Ascending aorta (tissue), 2 donors: ENCODE data around the gene MCCD1. TPM values are rescaled to one million over a fixed set of nuclear protein-coding genes. Genes with fewer than 3 reads are reported as not detected.

Experiments
- DNase-seq, 2 donors: peaks; one replicate each; pipeline ENCODE4 v3.0.0-alpha.2; 2019; ENCODE audit warnings: low spot score in 2 of 2
- H3K27ac ChIP-seq, 2 donors: fragments of 200-600 bp; sonication (generic); one replicate each; pipeline ENCODE4 v1.5.1; 2016 to 2017; ENCODE audit warnings: mild to moderate bottlenecking in 1 of 2
- H3K27me3 ChIP-seq: fragments of 200-600 bp; sonication (generic); one replicate; pipeline ENCODE4 v1.5.1; 2017
- H3K36me3 ChIP-seq, 2 donors: fragments of 200-600 bp; sonication (generic); one replicate each; pipeline ENCODE4 v1.5.1; 2016
- H3K4me1 ChIP-seq, 2 donors: fragments of 200-600 bp; sonication (generic); one replicate each; pipeline ENCODE4 v1.5.1; 2016 to 2017; ENCODE audit warnings: mild to moderate bottlenecking in 1 of 2
- H3K4me3 ChIP-seq, 2 donors: fragments of 200-600 bp; sonication (generic); one replicate each; pipeline ENCODE4 v1.5.1; 2016 to 2017; ENCODE audit warnings: mild to moderate bottlenecking in 1 of 2
- H3K9me3 ChIP-seq, 2 donors: fragments of 200-600 bp; sonication (generic); one replicate each; pipeline ENCODE4 v1.5.1; 2016
- intact Hi-C: fragments of 100-400 bp; cut with DNase I; formaldehyde crosslinking; loops from one replicate; pipeline ENCODE4 v1.15.1; 2023
- total RNA-seq: library from RNA; depleted of rRNA; stranded (reverse); fragments of >200 nt; gene quantifications from one replicate; pipeline ENCODE4 v1.1.0, GENCODE V29; 2016
- TF ChIP-seq, protein P1 (sequence below), 3 experiments: fragments of 200-600 bp in 2 of 3; fragments of 450-650 bp in 1 of 3; sonication (generic) in 2 of 3; IDR thresholded peaks; one replicate each; pipeline ENCODE4 v1.5.1; 2016 to 2019; ENCODE audit warnings: antibody characterized with exemption in 3 of 3, mild to moderate bottlenecking in 1 of 3, moderate library complexity in 1 of 3

MCCD1 gene
- total RNA-seq, 1 donor from 2014 or later = not detected

DNA sequence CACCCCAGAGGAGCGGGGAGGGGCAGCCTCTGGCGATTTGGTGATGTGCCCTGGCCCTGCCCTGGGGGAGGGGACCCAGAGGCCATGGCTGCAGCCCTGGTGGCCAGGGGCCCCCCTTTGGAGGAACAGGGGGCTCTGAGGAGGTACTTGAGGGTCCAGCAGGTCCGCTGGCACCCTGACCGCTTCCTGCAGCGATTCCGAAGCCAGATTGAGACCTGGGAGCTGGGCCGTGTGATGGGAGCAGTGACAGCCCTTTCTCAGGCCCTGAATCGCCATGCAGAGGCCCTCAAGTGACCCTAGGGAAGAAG, 29.5 kb downstream of the MCCD1 start:
- Histone ChIP-seq H3K4me3 (no peak overlapping the region), H3K27ac (no peak overlapping the region), H3K36me3 (peaks cover 17 to 33% of the 10 kb centered on the region in 2 donors), H3K4me1 (peaks cover 4 to 6% of the 10 kb centered on the region in 2 donors), H3K27me3 (no peaks in the 10 kb centered on the region), H3K9me3 (no peaks in the 10 kb centered on the region)
- TF ChIP-seq, protein P1, sequence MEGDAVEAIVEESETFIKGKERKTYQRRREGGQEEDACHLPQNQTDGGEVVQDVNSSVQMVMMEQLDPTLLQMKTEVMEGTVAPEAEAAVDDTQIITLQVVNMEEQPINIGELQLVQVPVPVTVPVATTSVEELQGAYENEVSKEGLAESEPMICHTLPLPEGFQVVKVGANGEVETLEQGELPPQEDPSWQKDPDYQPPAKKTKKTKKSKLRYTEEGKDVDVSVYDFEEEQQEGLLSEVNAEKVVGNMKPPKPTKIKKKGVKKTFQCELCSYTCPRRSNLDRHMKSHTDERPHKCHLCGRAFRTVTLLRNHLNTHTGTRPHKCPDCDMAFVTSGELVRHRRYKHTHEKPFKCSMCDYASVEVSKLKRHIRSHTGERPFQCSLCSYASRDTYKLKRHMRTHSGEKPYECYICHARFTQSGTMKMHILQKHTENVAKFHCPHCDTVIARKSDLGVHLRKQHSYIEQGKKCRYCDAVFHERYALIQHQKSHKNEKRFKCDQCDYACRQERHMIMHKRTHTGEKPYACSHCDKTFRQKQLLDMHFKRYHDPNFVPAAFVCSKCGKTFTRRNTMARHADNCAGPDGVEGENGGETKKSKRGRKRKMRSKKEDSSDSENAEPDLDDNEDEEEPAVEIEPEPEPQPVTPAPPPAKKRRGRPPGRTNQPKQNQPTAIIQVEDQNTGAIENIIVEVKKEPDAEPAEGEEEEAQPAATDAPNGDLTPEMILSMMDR (IDR thresholded peaks at IDR 0.05) = no peak
- no peak for DNase-seq
- intact Hi-C loops = no loop called here

DNA sequence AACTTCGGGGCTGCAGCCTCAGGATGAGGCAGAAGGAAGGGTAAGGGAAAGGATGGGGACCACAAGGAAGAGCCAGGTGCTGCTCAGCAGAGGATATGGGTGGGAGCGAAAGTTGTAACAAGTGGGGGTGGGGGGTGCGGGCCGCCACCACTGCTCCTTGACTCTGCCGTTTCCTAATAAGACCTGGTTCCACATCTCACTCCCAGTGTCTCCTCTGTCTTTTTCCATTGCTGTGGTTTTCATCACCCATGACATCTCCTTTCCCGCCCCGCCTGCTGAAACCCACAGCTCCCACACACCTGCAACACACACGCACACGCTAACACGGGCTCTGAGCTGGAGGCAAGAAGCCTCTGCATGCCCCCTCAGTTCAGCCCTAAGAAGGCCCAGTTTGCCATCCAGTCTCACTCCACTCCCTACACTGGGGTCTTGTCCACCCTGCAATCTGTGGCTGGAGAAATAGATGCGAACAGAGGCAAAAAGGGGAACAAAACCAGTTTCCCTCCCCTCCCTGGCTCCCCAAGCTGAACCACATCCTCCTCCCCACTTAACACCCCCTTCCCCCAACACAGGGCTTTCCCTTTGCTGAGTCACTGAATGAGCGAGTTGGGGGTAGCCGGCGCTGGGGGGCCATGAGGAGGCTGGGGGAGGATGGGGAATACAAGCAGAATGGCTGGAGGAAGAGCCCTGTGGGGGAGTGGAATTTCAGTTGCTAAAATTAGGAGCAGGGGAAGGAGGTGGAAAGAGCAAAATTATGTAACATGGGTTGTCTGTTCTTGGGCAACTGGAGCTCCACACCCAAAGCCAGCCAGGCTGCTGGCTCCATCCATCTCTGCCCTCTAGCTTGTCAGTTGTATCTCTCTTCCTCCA, 30.1 kb downstream of the MCCD1 start:
- Histone ChIP-seq H3K27ac (peak overlapping the region in 1 of 2 donors; percentile 54), H3K4me3 (no peak overlapping the region), H3K36me3 (peaks cover 17 to 33% of the 10 kb centered on the region in 2 donors), H3K9me3 (no peaks in the 10 kb centered on the region), H3K27me3 (no peaks in the 10 kb centered on the region), H3K4me1 (peaks cover 4 to 6% of the 10 kb centered on the region in 2 donors)
- DNase-seq = no peak
- TF ChIP-seq, protein P1 (IDR thresholded peaks at IDR 0.05) = no peak
- intact Hi-C loops = no loop called here

DNA sequence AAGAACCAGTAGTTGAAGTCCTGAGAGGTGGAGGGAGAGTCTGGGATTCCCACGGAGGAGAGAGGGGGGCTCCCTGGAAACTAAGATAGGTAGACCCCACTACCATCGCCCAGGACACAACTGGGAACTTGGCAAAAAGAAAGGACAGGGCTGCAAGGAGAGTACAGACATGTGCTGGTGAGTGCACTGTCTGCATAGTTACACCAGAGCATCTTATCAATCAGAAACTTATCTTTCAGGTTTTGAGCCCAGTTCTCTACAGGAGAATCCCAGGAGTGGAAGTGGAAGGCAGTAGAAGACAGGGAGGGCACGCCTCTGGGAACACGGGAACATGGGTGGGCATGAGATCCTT, 30.8 kb downstream of the MCCD1 start:
- no peak overlapping the region for H3K4me3 ChIP-seq
- TF ChIP-seq, protein P1 (IDR thresholded peaks at IDR 0.05) = no peak
- intact Hi-C loops = no loop called here
- no peak for DNase-seq
- H3K4me1 ChIP-seq = peaks cover 4 to 6% of the 10 kb centered on the region in 2 donors
- no peaks in the 10 kb centered on the region for H3K27me3 ChIP-seq
- H3K36me3 ChIP-seq = peaks cover 17 to 33% of the 10 kb centered on the region in 2 donors
- peak overlapping the region; percentile 54 to 66 for H3K27ac ChIP-seq
- no peaks in the 10 kb centered on the region for H3K9me3 ChIP-seq

DNA sequence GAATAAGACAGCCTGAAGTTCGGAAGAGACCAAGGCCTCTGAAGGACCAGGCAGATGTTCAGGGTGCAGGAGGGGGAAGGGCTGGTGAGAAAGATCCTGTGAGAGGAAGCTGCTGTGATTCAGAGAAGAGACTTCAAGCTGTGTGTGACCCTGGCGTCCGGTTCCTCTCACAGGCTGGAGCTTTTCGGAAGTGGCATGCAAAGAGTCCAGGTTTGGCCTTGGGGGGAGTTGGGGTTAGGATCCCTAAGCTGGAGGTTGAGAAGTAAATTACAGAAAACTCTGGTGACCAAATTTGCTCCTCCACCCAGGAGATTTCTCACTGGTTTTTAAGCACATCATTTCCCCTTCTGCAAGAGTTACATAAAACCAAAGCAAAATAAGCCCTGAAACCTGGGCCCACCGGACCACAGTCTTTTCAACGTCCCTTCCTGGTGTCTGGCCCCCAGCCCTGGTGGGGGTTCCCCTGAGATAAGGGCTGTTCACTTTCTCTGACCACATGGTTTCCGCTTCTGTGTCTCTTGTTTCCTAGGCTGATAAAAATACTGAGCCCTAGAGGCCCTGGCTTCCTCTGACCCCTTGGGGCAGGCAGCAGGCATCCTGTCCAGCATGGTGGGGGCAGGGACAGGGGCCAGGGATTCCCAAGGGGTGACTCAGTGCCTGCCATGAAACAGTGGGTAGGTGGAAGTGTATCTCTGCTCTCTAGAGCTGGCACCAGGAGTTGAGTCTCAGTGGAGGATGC, 31.4 kb downstream of the MCCD1 start:
- H3K36me3 ChIP-seq = peaks cover 17 to 33% of the 10 kb centered on the region in 2 donors
- TF ChIP-seq, protein P1 (IDR thresholded peaks at IDR 0.05) = no peak
- DNase-seq = peak in 1 of 2 donors; percentile 78
- peaks cover 4 to 6% of the 10 kb centered on the region in 2 donors for H3K4me1 ChIP-seq
- H3K27ac ChIP-seq = peak overlapping the region; percentile 54 to 66
- no peaks in the 10 kb centered on the region for H3K27me3 ChIP-seq
- no peaks in the 10 kb centered on the region for H3K9me3 ChIP-seq
- no peak overlapping the region for H3K4me3 ChIP-seq
- intact Hi-C loops = no loop called here

DNA sequence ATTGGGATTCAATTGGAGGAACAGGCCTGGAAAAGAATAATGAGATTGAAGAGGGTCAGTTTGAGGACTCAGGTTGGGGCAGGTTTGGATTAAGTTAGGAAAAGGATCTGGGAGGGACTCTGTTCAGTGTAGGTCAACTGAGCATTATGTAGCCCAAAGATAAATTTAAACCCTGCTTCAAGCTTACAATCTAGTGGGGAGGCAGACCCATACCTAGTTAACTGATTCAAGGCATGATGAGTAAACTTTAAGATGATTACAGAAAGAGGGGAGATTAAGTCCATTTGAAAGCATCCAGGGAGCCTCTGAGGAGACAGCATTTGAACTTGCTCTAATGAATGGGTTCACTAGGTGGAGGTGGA, 31.9 kb downstream of the MCCD1 start:
- no peaks in the 10 kb centered on the region for H3K27me3 ChIP-seq
- H3K27ac ChIP-seq = peak overlapping the region; percentile 54 to 66
- no peaks in the 10 kb centered on the region for H3K9me3 ChIP-seq
- TF ChIP-seq, protein P1 (IDR thresholded peaks at IDR 0.05) = no peak
- intact Hi-C loops = no loop called here
- H3K4me3 ChIP-seq = no peak overlapping the region
- peaks cover 4 to 6% of the 10 kb centered on the region in 2 donors for H3K4me1 ChIP-seq
- H3K36me3 ChIP-seq = peaks cover 17 to 33% of the 10 kb centered on the region in 2 donors
- DNase-seq = no peak
